ENCODE results near the gene SLMAP. TPM values are rescaled to one million over a fixed set of nuclear protein-coding genes. Genes with fewer than 3 reads are reported as not detected.

SLMAP gene
- total and polyA plus RNA-seq, 2 donors (not counting 1 experiment from before 2014, with no cell fraction given), result 9.7 to 67.2 TPM

DNA sequence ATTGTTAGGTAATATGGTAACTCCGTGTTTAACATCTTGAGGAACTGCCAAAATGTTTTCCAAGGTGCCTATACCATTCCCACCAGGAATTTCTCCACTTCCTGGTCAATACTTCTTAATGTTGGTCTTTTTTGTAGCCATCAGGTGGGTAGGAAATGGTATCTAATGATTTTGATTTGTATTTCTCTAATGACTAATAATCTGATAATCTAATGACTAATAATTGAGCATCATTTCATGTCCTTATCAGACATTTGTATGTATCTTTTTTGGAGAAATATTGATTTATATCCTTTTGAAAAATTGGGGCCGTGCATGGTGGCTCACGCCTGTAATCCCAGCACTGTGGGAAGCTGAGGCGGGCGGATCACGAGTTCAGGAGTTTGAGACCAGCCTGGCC, 38.8 kb downstream of the SLMAP start:
- DNase-seq (no peak), ATAC-seq (ENCODE audit: low read depth) (no peak)
- WGBS (ENCODE audit: insufficient coverage), result 98% methylated on average over 5 of the region's 6 CpGs
- CTCF ChIA-PET, result no interaction called here
- peaks cover 19% of the 10 kb centered on the region for H3K4me1 Mint-ChIP-seq
- no peaks in the 10 kb centered on the region for H3K27me3 Mint-ChIP-seq
- H4K20me1 ChIP-seq (ENCODE audit: control insufficient read depth, insufficient read depth, low read length, poor library complexity, severe bottlenecking), result no peaks in the 10 kb centered on the region
- H3K79me2 ChIP-seq (ENCODE audit: control insufficient read depth, insufficient read depth, low read length), result peaks cover 59% of the 10 kb centered on the region
- no peak overlapping the region for H3K9ac ChIP-seq (ENCODE audit: low read length)
- no peak overlapping the region for H3K4me2 ChIP-seq (replicated peaks; ENCODE audit: low read depth, low read length, poor library complexity, severe bottlenecking)
- H3K4me3 ChIP-seq (ENCODE audit: control extremely low read depth in 1 of 5, extremely low read depth in 1 of 5, insufficient read depth in 1 of 5, low read depth in 2 of 5, low read length in 4 of 5), result no peak overlapping the region
- intact Hi-C loops (cut with micrococcal nuclease), result no loop called here
- H2AFZ ChIP-seq (ENCODE audit: insufficient read depth, low read depth, low read length, poor library complexity, severe bottlenecking), result no peak overlapping the region
- H3K9me3 Mint-ChIP-seq (ENCODE audit: insufficient read depth), result no peaks in the 10 kb centered on the region
- no peak for TF ChIP-seq EZH2 (IDR thresholded peaks at IDR 0.05; ENCODE audit: borderline replicate concordance, insufficient read depth, low read depth, low read length, poor library complexity, severe bottlenecking)
- TF ChIP-seq, protein P1, sequence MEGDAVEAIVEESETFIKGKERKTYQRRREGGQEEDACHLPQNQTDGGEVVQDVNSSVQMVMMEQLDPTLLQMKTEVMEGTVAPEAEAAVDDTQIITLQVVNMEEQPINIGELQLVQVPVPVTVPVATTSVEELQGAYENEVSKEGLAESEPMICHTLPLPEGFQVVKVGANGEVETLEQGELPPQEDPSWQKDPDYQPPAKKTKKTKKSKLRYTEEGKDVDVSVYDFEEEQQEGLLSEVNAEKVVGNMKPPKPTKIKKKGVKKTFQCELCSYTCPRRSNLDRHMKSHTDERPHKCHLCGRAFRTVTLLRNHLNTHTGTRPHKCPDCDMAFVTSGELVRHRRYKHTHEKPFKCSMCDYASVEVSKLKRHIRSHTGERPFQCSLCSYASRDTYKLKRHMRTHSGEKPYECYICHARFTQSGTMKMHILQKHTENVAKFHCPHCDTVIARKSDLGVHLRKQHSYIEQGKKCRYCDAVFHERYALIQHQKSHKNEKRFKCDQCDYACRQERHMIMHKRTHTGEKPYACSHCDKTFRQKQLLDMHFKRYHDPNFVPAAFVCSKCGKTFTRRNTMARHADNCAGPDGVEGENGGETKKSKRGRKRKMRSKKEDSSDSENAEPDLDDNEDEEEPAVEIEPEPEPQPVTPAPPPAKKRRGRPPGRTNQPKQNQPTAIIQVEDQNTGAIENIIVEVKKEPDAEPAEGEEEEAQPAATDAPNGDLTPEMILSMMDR (IDR thresholded peaks at IDR 0.05), result no peak
- peaks cover 0 to 1% of the 10 kb centered on the region in 2 experiments for H3K36me3 ChIP-seq (replicated peaks in 1 of 2; ENCODE audit: control extremely low read depth in 1 of 2, control insufficient read depth in 1 of 2, extremely low read depth in 1 of 2, insufficient read depth in 2 of 2, low read length in 1 of 2)
- H3K4me1 ChIP-seq (ENCODE audit: control insufficient read depth in 2 of 2, insufficient read depth in 2 of 2, low read length in 2 of 2), result no peaks in the 10 kb centered on the region
- no peaks in the 10 kb centered on the region for H3K27me3 ChIP-seq (replicated peaks in 1 of 4; ENCODE audit: control extremely low read depth in 1 of 4, control insufficient read depth in 3 of 4, insufficient read depth in 4 of 4, low read length in 3 of 4)
- H3K27ac Mint-ChIP-seq, result no peak overlapping the region
- POLR2A ChIA-PET, result no interaction called here
- no peak overlapping the region for H3K4me3 Mint-ChIP-seq
- H3K27ac ChIP-seq (ENCODE audit: low read length in 2 of 2), result no peak overlapping the region
- H3K9me3 ChIP-seq (ENCODE audit: control extremely low read depth in 1 of 3, control insufficient read depth in 2 of 3, insufficient read depth in 1 of 3, low read length in 2 of 3), result no peaks in the 10 kb centered on the region

DNA sequence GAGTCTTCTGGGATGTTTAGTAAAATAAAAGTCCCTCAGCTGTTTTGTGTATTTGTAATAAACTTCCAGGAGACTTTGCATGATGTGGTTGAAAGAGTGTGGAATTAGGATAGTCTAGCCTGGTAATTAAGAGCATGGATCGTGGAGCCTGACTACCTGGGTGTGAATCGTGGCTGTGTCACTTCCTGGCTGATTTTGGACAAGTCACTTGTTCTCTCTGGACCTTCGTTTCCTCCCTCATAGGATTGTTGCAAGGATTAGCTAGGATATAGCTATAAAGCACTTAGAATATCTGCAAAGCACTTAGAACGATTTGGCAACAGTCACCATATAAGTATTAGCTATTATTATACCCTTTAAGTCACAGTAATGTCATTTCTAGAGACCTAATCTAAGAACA, 40.2 kb downstream of the SLMAP start:
- Histone ChIP-seq H3K79me2 (ENCODE audit: control insufficient read depth, insufficient read depth, low read length) (peaks cover 60% of the 10 kb centered on the region), H3K9ac (ENCODE audit: low read length) (no peak overlapping the region), H3K4me1 (ENCODE audit: control insufficient read depth in 2 of 2, insufficient read depth in 2 of 2, low read length in 2 of 2) (no peaks in the 10 kb centered on the region), H3K9me3 (ENCODE audit: control extremely low read depth in 1 of 3, control insufficient read depth in 2 of 3, insufficient read depth in 1 of 3, low read length in 2 of 3) (no peaks in the 10 kb centered on the region), H3K27ac (ENCODE audit: low read length in 2 of 2) (no peak overlapping the region), H4K20me1 (ENCODE audit: control insufficient read depth, insufficient read depth, low read length, poor library complexity, severe bottlenecking) (no peaks in the 10 kb centered on the region), H3K36me3 (replicated peaks in 1 of 2; ENCODE audit: control extremely low read depth in 1 of 2, control insufficient read depth in 1 of 2, extremely low read depth in 1 of 2, insufficient read depth in 2 of 2, low read length in 1 of 2) (peaks cover 0 to 1% of the 10 kb centered on the region in 2 experiments), H3K4me2 (replicated peaks; ENCODE audit: low read depth, low read length, poor library complexity, severe bottlenecking) (no peak overlapping the region), H2AFZ (ENCODE audit: insufficient read depth, low read depth, low read length, poor library complexity, severe bottlenecking) (no peak overlapping the region), H3K27me3 (replicated peaks in 1 of 4; ENCODE audit: control extremely low read depth in 1 of 4, control insufficient read depth in 3 of 4, insufficient read depth in 4 of 4, low read length in 3 of 4) (no peaks in the 10 kb centered on the region), H3K4me3 (ENCODE audit: control extremely low read depth in 1 of 5, extremely low read depth in 1 of 5, insufficient read depth in 1 of 5, low read depth in 2 of 5, low read length in 4 of 5) (no peak overlapping the region)
- DNase-seq (no peak), ATAC-seq (ENCODE audit: low read depth) (no peak)
- H3K27ac Mint-ChIP-seq, result no peak overlapping the region
- ChIA-PET CTCF (no interaction called here), POLR2A (no interaction called here)
- WGBS (ENCODE audit: insufficient coverage), result 93% methylated on average over 2 of the region's 4 CpGs
- no peaks in the 10 kb centered on the region for H3K27me3 Mint-ChIP-seq
- H3K4me1 Mint-ChIP-seq, result peaks cover 18% of the 10 kb centered on the region
- H3K9me3 Mint-ChIP-seq (ENCODE audit: insufficient read depth), result no peaks in the 10 kb centered on the region
- H3K4me3 Mint-ChIP-seq, result no peak overlapping the region
- no peak for TF ChIP-seq EZH2 (IDR thresholded peaks at IDR 0.05; ENCODE audit: borderline replicate concordance, insufficient read depth, low read depth, low read length, poor library complexity, severe bottlenecking)
- TF ChIP-seq, protein P1 (IDR thresholded peaks at IDR 0.05), result no peak
- intact Hi-C loops (cut with micrococcal nuclease), result no loop called here

All from B cell (primary cell).